Astrocyte of the cerebellum (primary cell): ENCODE measurements around the gene KIF18B.

ENCODE experiments used
- DNase-seq: peaks from one replicate; pipeline ENCODE4 v3.0.0-alpha.2; 2011; ENCODE audit warnings: low read depth
- H3K4me3 ChIP-seq: 2 replicates; pipeline ENCODE4 v1.5.1; 2011; ENCODE audit warnings: mild to moderate bottlenecking, low read depth, low read length, moderate library complexity
- in situ Hi-C: cut with HindIII; loops from 2 replicates; pipeline ENCODE4 v1.10.0; 2017; ENCODE audit warnings: low sequenced_read_pairs
- TF ChIP-seq, protein P1 (sequence below): IDR thresholded peaks from 2 replicates; pipeline ENCODE4 v1.5.1; 2012; ENCODE audit warnings: low read length, low read depth, moderate library complexity, mild to moderate bottlenecking; ENCODE audit errors: missing control alignments

KIF18B gene

DNA sequence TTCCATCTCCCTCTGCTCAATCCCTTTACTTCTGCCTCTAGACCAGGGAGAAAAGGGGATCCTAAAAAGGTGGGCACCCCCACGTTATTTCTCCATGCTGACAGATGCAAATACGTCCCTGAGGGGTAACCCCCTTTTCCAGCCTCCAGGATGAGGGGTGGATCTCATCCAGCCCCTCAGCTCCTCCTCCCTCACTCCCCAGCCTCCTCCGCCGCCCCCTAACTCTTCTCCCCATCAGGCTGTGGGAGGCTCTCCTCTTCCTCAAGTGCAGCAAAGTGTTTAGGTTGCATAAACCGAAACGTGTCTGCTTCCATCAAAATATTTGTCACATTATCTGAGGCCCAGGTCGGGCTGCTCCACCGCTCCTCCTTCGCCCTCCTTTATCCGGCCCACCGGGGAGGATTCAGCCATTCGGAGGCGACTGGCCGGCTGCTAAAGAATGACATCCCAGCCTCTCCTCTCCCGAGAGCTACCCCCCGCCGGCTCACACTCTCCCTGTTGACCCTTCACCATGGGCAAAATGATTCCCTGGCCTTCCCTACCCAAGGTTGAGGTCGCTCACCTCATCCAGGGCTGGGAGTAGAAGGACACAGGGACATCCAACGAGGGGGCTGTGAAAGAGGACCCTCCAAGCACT, 21.7 kb upstream of the KIF18B start:
- no peak for DNase-seq
- in situ Hi-C loops, result no loop called here
- TF ChIP-seq, protein P1, sequence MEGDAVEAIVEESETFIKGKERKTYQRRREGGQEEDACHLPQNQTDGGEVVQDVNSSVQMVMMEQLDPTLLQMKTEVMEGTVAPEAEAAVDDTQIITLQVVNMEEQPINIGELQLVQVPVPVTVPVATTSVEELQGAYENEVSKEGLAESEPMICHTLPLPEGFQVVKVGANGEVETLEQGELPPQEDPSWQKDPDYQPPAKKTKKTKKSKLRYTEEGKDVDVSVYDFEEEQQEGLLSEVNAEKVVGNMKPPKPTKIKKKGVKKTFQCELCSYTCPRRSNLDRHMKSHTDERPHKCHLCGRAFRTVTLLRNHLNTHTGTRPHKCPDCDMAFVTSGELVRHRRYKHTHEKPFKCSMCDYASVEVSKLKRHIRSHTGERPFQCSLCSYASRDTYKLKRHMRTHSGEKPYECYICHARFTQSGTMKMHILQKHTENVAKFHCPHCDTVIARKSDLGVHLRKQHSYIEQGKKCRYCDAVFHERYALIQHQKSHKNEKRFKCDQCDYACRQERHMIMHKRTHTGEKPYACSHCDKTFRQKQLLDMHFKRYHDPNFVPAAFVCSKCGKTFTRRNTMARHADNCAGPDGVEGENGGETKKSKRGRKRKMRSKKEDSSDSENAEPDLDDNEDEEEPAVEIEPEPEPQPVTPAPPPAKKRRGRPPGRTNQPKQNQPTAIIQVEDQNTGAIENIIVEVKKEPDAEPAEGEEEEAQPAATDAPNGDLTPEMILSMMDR, result no peak
- H3K4me3 ChIP-seq, result no peak overlapping the region

DNA sequence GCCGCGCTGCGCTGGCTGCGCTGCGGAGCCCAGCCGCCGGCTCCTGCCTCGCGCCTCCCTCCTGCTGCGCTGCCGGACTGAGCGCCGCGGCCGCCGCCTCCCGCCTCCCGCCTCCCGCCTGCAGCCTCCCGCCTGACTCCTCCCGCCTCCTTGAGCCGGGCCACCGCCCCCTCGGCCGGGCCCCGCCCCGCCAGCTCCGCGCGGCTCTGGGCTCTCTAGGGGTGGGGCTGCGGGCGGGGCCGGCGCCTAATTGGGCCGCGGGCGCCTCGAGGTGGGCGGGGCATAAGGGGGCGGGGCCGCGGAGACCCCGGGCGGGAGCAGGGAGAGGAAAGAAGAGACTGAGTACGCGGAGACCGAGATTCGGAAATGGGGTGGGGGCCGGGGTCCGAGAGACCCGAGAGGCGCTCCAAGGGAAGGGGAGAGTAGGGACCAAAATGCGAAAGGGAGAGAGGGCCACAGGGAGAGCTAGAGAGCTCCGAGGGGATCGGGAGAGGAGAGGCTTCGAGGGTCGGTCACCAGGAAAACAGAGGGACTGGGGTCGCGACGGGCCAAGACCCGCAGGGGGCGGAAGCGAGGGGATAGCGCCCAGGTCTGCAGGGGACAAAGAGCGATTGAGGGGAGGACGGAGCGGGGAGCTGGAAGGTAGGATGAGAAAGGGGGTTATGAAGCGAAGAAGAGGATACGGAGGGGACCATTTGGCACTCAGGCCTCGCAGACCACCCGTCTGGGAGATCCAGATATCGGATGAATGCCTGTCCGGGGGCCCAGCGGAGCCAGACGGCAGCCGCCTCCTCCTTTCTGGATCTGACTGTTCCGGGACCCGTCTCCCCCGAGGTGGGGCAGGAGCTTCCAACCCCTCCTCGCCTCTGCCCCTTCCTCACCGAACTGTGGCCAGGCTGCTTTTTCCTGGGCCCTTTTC, 20.9 kb upstream of the KIF18B start, which contains the start of gene C1QL1:
Gene C1QL1, minus strand, starts transcription at position 79 of the 919 bp plus-strand sequence. CDS start 255 bp downstream, outside the sequence.
- TF ChIP-seq, protein P1, result peak; percentile 16
- peak; percentile 56 for DNase-seq
- peak within 1 kb of the TSS; percentile 44 for H3K4me3 ChIP-seq
- in situ Hi-C loops, result no loop called here

DNA sequence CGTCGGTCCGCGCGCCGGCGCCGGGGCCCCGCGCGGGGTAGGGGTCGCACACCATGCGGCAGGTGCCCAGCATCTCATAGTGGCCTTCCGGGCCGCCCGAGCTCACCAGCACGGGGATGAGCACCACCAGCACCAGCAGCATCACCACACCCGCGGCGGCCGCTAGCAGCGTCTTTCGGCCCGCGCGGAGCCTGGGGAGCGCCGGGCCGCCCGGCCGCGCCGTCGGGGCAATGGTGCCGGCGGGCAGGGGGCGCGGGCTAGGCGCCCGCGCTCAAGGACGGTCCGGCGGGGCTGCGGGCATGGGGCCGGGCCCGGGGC, 20.3 kb upstream of the KIF18B start:
- no peak overlapping the region for H3K4me3 ChIP-seq
- TF ChIP-seq, protein P1, result no peak
- DNase-seq, result no peak
- in situ Hi-C loops, result no loop called here

- H3K4me3 ChIP-seq, result no peak overlapping the region
- no peak for DNase-seq
- TF ChIP-seq, protein P1, result no peak
- in situ Hi-C loops, result no loop called here
These were observed 19.7 kb upstream of the KIF18B start for GRCh38 chr17:44967026-44967906.

GRCh38 chr17:44966348-44967025, 18.9 kb upstream of the KIF18B start:
- H3K4me3 ChIP-seq, result no peak overlapping the region
- TF ChIP-seq, protein P1, result no peak
- DNase-seq, result no peak
- in situ Hi-C loops, result no loop called here
